Tongue (tissue), 2 donors: ENCODE data around the gene LYZL1. TPM values are rescaled to one million over a fixed set of nuclear protein-coding genes. Genes with fewer than 3 reads are reported as not detected.
A peak's percentile ranks its signal among the peaks of the same experiment; 100 is the strongest.
"Not testable (repeated sequence)": the region's sequence is repeated elsewhere in the genome, so short reads cannot be mapped to it uniquely, and the experiment has no call there.

Experiments
- DNase-seq: peaks from one replicate; pipeline ENCODE4 v3.0.0-alpha.2; 2015
- total RNA-seq: library from RNA; depleted of rRNA; stranded (reverse); fragments of >200 nt; gene quantifications from one replicate; pipeline ENCODE4 v1.2.3, GENCODE V29; 2014

LYZL1 gene
- total RNA-seq, 1 donor from 2014 or later: not detected

GRCh38 chr10:29308142-29308541 lies 19.3 kb downstream of the LYZL1 start:
- DNase-seq: not testable (repeated sequence)

- DNase-seq: no peak
Observed at GRCh38 chr10:29309465-29309864, 20.6 kb downstream of the LYZL1 start.

GRCh38 chr10:29310463-29310862 lies 21.6 kb downstream of the LYZL1 start:
- not testable (repeated sequence) for DNase-seq

DNA sequence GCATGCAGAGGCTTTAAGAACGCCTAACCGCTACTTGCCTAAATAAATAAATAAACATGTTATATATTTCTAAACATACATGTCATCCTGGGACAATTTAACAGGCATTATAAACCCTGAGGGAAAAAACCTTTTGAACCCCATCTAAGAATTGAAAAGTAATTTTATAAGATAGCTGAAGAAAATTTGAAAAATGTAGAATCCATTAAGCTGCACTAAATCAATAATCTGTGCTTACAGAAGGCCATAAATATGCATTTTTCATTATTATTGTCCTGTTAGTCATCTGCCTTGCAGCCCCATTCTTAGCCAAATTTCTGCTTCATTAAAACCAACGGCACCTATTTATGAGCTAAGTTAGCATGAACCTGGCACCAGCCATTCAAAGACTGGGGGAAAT lies 24.2 kb downstream of the LYZL1 start:
- DNase-seq: no peak

DNA sequence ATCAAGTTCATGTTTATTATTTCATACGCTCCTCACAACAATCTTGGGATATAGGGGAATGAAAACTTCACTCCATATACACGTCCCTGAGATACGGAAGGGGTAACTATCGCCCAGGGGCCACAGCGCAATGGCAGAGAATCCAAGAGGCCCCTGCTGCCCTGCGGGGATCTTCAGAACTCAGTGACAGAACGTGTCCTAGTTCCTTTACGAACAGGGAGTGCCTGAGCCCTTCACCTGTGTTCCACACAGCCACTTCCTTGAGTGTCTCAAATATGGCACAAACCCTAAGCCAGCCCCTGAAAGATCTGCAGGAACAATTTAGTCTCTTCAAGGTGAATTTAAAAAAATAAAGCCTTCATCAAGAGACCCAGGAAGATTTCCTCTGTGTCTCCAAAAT lies 25.9 kb downstream of the LYZL1 start:
- DNase-seq: no peak

- no peak for DNase-seq
Observed at GRCh38 chr10:29315814-29316213, 26.9 kb downstream of the LYZL1 start.

GRCh38 chr10:29316308-29317026 lies 27.6 kb downstream of the LYZL1 start:
- DNase-seq: no peak

GRCh38 chr10:29317027-29317420 lies 28.2 kb downstream of the LYZL1 start:
- no peak for DNase-seq

GRCh38 chr10:29317423-29318021 lies 28.7 kb downstream of the LYZL1 start:
- DNase-seq: no peak

DNA sequence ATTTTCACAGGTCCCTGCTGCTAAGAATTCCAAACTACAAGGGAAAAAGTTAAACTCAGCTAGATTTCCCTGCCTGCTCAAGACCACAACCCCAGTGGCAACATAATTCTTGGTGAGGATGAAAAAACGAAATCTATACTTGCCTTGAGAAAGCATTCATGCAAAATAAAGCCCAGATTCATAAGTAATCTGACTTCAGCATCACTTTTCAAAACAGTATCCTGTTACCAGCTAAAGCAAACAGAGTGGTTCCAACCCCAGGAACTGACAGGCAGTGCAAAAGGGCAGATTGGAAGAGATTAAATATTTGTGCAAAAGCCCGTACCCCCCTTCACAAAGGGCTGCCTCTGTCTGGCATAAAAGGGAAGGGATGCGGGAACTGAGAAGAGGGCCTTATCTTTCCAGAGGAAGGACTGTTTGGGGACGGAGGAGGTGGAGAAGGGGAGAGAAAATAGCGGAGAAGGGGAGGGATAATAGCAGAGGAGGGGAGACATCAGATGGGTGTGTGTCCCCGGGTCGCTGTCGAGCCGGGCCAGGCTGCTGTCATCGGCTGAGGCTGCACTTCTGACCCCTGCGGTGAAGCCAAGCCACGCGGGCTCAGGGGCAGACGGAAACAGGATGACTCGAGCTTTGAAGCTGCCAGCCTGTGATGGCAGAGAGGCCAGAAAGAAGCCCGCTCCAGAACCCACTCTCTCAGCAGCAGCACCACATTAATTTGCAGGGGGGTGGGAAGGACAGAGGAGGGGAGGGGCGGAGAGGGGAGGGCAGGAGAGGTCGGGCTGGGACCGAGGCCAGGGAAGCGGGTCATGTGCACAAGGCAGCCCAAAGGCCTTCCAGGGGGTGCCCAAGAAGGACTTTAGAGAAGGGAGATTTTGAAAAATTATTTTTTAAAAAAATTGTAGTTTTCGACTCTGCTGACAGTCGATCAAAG lies 29.5 kb downstream of the LYZL1 start:
- DNase-seq: peak; percentile 54

DNA sequence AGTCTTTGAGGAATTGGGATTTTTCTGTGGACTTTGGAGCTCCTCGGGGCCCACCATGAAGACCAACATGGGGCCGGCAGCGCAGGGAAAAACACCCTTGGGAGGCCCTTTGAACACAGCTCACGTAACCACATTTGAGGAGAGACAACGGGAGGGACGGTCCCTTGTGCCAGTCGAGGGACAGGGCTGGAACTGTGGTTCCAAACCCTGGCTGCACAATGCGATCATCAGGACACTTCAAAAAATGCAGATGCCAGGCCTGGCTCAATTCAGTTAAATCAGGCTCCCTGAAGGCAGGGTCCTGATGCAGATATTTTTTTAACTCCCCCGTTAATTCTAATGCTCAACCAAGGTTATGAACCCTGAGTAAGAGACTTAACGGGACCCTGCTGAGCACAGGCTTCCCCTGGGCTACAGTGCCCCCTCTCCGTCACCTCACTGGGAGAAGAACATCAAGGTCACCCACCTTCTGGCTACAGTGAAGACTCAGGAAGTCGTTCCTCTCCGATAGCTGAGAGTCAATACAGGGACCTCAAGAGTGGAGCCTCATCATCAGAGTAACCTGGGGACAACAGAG lies 30.4 kb downstream of the LYZL1 start:
- DNase-seq: no peak

- DNase-seq: not testable (repeated sequence)
Observed at GRCh38 chr10:29320680-29321121, 31.8 kb downstream of the LYZL1 start.

DNA sequence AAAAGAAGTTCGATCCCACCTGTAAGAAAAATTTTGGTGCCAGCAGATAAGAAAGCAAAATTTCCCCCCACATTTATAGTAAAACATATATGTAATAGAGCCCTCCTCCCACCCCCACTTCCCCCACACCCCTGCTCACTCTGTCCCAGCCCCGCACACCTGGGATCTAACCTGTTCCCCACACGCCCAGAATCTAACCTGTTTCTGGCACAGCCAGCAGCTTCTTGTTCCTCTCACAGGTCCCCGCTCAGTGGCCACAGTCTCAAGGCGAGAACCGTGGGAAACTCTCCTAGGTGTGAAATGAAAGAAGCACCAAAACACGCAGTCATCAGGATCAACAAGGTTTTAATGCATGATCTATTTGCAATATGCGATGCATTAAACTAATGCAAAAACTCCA lies 32.8 kb downstream of the LYZL1 start:
- DNase-seq: no peak

GRCh38 chr10:29322918-29323317 lies 34.0 kb downstream of the LYZL1 start:
- peak; percentile 45 for DNase-seq

DNA sequence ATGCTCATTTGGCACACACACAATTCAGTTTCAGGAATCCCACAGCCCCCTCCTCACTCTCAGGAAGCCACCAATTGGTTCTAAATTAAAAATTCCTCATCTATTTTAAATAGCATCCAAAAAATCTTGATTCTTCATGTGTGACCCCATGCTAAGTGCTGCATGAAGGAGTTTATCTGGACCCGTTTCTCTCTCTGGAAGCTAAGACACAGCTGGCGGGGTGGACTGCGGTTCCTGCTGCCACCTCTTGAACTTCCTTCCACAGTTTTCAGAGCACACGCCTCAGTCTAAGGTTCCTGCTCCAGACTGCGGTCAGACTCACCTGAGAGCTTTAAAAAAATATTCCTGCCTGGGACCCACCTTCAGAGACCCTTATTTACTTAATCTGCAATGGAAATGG lies 34.5 kb downstream of the LYZL1 start:
- DNase-seq: no peak

DNA sequence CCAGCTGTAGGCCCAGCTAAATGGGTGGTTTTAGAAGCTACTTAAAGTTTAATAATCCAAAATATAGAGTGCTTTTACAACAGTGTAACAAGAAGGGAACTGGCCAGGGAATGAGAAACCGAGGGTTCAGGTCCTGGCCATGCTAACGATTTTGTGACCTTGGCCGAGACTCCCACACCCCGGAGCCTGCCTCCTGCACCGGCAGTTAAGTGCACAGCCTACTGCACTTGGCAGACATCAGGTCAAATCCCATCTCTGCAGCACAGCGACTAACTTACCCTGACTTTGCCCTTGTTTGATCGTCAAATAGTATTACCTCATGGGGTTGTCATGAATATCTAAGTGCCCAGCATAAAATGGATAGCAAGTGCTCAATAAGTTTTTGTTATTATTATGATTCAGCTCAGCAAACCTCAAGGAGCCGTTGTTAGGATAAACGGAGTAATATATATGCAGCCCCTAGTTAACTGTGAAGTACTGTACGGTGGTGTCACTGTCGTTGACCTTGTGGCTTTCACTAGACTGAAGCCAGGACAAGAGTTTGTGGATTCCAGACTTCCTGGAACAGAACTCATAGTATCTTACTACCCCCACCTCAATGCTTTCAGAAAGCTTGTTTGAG lies 35.5 kb downstream of the LYZL1 start:
- no peak for DNase-seq

DNA sequence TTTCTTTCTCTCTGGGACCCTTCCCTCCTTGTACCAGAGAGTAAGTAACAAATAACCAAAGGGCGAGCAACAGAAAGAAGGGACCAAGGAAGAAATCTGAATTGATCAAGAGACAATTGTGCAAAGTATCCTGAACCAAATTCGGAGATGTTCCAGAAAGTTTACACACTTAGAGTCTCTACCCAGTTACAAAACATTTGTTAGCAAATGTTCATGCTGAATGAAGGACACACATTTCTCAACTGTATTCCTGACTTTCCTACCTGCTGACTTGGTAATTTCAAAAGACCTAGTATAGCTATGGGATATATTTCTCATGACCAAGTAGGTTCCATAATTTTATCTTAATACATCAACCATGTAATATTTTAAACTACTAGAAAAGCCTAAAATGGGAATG lies 37.4 kb downstream of the LYZL1 start:
- no peak for DNase-seq

- DNase-seq: no peak
Observed at GRCh38 chr10:29326886-29327745, 38.2 kb downstream of the LYZL1 start.

GRCh38 chr10:29327746-29328102 lies 38.9 kb downstream of the LYZL1 start:
- no peak for DNase-seq

DNA sequence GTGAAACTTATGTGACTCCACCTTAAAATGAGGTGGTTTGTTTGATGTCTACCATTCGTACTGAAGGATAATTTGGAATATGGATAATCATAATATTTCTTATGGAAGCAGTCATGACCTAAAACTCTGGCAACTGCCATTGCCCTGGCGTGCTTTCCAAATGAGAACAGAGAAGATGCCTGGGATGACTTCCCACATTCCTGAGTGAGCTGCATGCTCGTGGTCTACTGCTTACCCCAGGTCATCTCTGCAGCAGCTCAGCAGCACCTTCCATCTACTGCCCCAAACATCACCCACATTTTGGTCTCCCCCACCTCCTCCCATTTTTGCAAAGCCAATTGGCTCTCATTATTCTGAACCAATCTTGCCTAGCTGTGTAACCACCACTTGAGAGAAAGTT lies 40.1 kb downstream of the LYZL1 start:
- DNase-seq: peak; percentile 35

DNA sequence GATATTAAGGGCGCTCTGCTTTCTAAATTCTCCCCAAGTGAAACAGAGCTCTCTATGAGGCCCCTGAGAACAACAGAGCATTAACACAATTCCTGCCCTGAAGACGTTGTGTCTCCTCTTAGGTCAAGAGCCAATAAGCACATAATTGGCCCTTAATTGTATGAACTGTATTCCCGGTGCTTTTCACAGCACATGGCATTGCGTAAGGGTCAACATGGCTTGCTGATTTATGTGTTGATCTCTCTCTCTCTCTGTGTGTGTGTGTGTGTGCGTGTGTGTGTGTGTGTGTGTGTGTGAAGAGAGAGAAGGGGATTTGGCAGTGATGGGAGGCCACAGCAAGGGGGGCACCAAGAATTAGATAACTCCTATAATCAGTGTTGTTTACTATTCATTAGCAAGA lies 40.5 kb downstream of the LYZL1 start:
- no peak for DNase-seq
